Measurements from ENCODE around the gene PPP2R5A. TPM values are rescaled to one million over a fixed set of nuclear protein-coding genes. Genes with fewer than 3 reads are reported as not detected.

PPP2R5A gene
- total RNA-seq, 1 donor from 2014 or later = 25.5 TPM

GRCh38 chr1:212257157-212257556 is 28.1 kb upstream of the PPP2R5A start:
- Mint-ChIP-seq H3K4me1 (ENCODE audit: unreplicated experiment) (peaks cover 26% of the 10 kb centered on the region), H3K27ac (ENCODE audit: unreplicated experiment) (no peak overlapping the region), H3K27me3 (ENCODE audit: unreplicated experiment) (peaks cover 3% of the 10 kb centered on the region), H3K36me3 (ENCODE audit: low read depth, unreplicated experiment) (no peaks in the 10 kb centered on the region), H3K9me3 (ENCODE audit: unreplicated experiment) (no peaks in the 10 kb centered on the region), H3K4me3 (ENCODE audit: unreplicated experiment) (no peak overlapping the region)
- no peak for DNase-seq (ENCODE audit: low spot score)
- TF ChIP-seq CTCF (IDR thresholded peaks at IDR 0.05; ENCODE audit: unreplicated experiment) = no peak

- Mint-ChIP-seq H3K27me3 (ENCODE audit: unreplicated experiment) (peaks cover 3% of the 10 kb centered on the region), H3K9me3 (ENCODE audit: unreplicated experiment) (no peaks in the 10 kb centered on the region), H3K4me1 (ENCODE audit: unreplicated experiment) (peaks cover 20% of the 10 kb centered on the region), H3K36me3 (ENCODE audit: low read depth, unreplicated experiment) (no peaks in the 10 kb centered on the region), H3K27ac (ENCODE audit: unreplicated experiment) (no peak overlapping the region), H3K4me3 (ENCODE audit: unreplicated experiment) (no peak overlapping the region)
- no peak for TF ChIP-seq CTCF (IDR thresholded peaks at IDR 0.05; ENCODE audit: unreplicated experiment)
- no peak for DNase-seq (ENCODE audit: low spot score)
Measured at GRCh38 chr1:212259693-212260480, 25.3 kb upstream of the PPP2R5A start.

- Mint-ChIP-seq H3K27ac (ENCODE audit: unreplicated experiment) (no peak overlapping the region), H3K36me3 (ENCODE audit: low read depth, unreplicated experiment) (no peaks in the 10 kb centered on the region), H3K4me3 (ENCODE audit: unreplicated experiment) (no peak overlapping the region), H3K27me3 (ENCODE audit: unreplicated experiment) (peaks cover 3% of the 10 kb centered on the region), H3K4me1 (ENCODE audit: unreplicated experiment) (peaks cover 12% of the 10 kb centered on the region), H3K9me3 (ENCODE audit: unreplicated experiment) (no peaks in the 10 kb centered on the region)
- no peak for TF ChIP-seq CTCF (IDR thresholded peaks at IDR 0.05; ENCODE audit: unreplicated experiment)
- no peak for DNase-seq (ENCODE audit: low spot score)
Measured at GRCh38 chr1:212260557-212261355, 24.5 kb upstream of the PPP2R5A start.

GRCh38 chr1:212261361-212261929 is 23.8 kb upstream of the PPP2R5A start:
- Mint-ChIP-seq H3K36me3 (ENCODE audit: low read depth, unreplicated experiment) (no peaks in the 10 kb centered on the region), H3K4me1 (ENCODE audit: unreplicated experiment) (peaks cover 5% of the 10 kb centered on the region), H3K4me3 (ENCODE audit: unreplicated experiment) (no peak overlapping the region), H3K27ac (ENCODE audit: unreplicated experiment) (no peak overlapping the region), H3K9me3 (ENCODE audit: unreplicated experiment) (no peaks in the 10 kb centered on the region), H3K27me3 (ENCODE audit: unreplicated experiment) (peaks cover 3% of the 10 kb centered on the region)
- TF ChIP-seq CTCF (IDR thresholded peaks at IDR 0.05; ENCODE audit: unreplicated experiment) = no peak
- no peak for DNase-seq (ENCODE audit: low spot score)
